Measurements from ENCODE around the gene ZNF546. TPM values are rescaled to one million over a fixed set of nuclear protein-coding genes. Genes with fewer than 3 reads are reported as not detected.
"Not testable (repeated sequence)": the region's sequence is repeated elsewhere in the genome, so short reads cannot be mapped to it uniquely, and the experiment has no call there.

ZNF546 gene
- polyA plus RNA-seq, 1 experiment = 2.4 TPM

DNA sequence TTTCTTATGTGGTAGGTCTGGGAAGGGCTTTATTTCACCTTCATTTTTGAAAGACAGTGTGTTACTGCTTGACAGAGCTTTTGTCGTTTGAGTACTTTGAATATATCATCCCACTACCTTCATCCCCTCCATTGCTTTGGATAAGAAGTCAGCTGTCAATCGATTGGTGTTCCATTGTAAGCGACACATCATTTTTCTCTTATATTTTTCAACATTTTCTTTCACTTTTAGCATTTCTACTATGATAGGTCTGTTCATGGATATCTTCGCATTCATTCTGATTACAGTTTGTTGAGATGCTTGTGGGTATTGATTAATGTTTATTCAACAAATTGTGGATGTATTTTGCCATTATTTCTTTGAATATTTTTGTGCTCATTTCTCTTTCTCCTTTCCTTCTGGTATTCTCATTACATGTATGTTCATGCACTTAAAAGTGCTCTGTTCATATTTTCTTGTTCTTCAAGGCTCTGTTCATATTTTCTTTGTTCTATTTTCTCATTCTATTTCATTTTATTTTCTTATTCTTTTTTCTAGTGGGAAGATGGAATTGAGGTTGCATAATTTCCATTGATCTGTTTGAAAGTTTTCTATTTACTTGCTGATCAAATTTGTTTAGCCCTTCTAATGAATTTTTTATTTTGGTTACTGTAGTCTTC, 29.2 kb downstream of the ZNF546 start:
- no peak for TF ChIP-seq CTCF (IDR thresholded peaks at IDR 0.05; ENCODE audit: low read depth, low read length)
- ChIA-PET POLR2A (no interaction called here), CTCF (no interaction called here)
- DNase-seq (ENCODE audit: low read depth, low spot score) = no peak
- H3K4me3 ChIP-seq (ENCODE audit: low read depth, low read length) = no peak overlapping the region
- no peaks in the 10 kb centered on the region for H3K27me3 ChIP-seq (ENCODE audit: control insufficient read depth, insufficient read depth, low read length)
- peaks cover 45% of the 10 kb centered on the region for H3K9me3 ChIP-seq (ENCODE audit: control insufficient read depth, insufficient read depth, low read length)
- no peak overlapping the region for H3K27ac ChIP-seq (ENCODE audit: low read depth, low read length)

GRCh38 chr19:40026597-40026970, 29.7 kb downstream of the ZNF546 start:
- DNase-seq (ENCODE audit: low read depth, low spot score) = no peak
- ChIA-PET POLR2A (no interaction called here), CTCF (no interaction called here)
- H3K9me3 ChIP-seq (ENCODE audit: control insufficient read depth, insufficient read depth, low read length) = peaks cover 50% of the 10 kb centered on the region
- no peak for TF ChIP-seq CTCF (IDR thresholded peaks at IDR 0.05; ENCODE audit: low read depth, low read length)
- H3K27ac ChIP-seq (ENCODE audit: low read depth, low read length) = no peak overlapping the region
- H3K4me3 ChIP-seq (ENCODE audit: low read depth, low read length) = no peak overlapping the region
- H3K27me3 ChIP-seq (ENCODE audit: control insufficient read depth, insufficient read depth, low read length) = no peaks in the 10 kb centered on the region

GRCh38 chr19:40033989-40034560, 37.2 kb downstream of the ZNF546 start:
- POLR2A ChIA-PET = no interaction called here
- Histone ChIP-seq H3K27me3 (ENCODE audit: control insufficient read depth, insufficient read depth, low read length) (no peaks in the 10 kb centered on the region), H3K9me3 (ENCODE audit: control insufficient read depth, insufficient read depth, low read length) (peaks cover 28% of the 10 kb centered on the region), H3K27ac (ENCODE audit: low read depth, low read length) (no peak overlapping the region), H3K4me3 (ENCODE audit: low read depth, low read length) (no peak overlapping the region)
- no peak for TF ChIP-seq CTCF (IDR thresholded peaks at IDR 0.05; ENCODE audit: low read depth, low read length)
- DNase-seq (ENCODE audit: low read depth, low spot score) = no peak
- CTCF ChIA-PET = no interaction called here

DNA sequence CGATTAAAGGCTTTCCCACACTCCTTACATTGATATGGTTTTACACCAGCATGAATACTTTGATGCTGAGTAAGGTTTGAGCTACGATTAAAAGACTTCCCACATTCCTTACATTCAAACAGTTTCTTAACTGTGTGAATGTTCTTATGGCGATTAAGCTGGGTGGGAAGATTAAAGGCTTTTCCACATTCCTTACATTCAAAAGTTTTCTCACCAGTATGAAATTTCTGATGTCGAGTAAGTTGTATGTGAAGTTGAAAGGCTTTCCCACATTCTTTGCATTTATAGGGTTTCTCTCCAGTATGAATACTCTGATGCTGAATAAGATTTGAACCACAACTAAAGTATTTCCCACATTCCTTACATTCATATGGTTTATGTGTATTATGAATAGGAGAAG, 39.1 kb downstream of the ZNF546 start:
- no peak overlapping the region for H3K4me3 ChIP-seq (ENCODE audit: low read depth, low read length)
- TF ChIP-seq CTCF (IDR thresholded peaks at IDR 0.05; ENCODE audit: low read depth, low read length) = no peak
- DNase-seq (ENCODE audit: low read depth, low spot score) = no peak
- CTCF ChIA-PET = no interaction called here
- H3K9me3 ChIP-seq (ENCODE audit: control insufficient read depth, insufficient read depth, low read length) = peaks cover 22% of the 10 kb centered on the region
- H3K27ac ChIP-seq (ENCODE audit: low read depth, low read length) = no peak overlapping the region
- no peaks in the 10 kb centered on the region for H3K27me3 ChIP-seq (ENCODE audit: control insufficient read depth, insufficient read depth, low read length)
- POLR2A ChIA-PET = no interaction called here

GRCh38 chr19:40038047-40038446, 41.2 kb downstream of the ZNF546 start:
- CTCF ChIA-PET; DNase-seq (ENCODE audit: low read depth, low spot score); POLR2A ChIA-PET; H3K4me3 ChIP-seq (ENCODE audit: low read depth, low read length); H3K27me3 ChIP-seq (ENCODE audit: control insufficient read depth, insufficient read depth, low read length); H3K27ac ChIP-seq (ENCODE audit: low read depth, low read length): not testable (repeated sequence)
- H3K9me3 ChIP-seq (ENCODE audit: control insufficient read depth, insufficient read depth, low read length) = peaks cover 12% of the 10 kb centered on the region

DNA sequence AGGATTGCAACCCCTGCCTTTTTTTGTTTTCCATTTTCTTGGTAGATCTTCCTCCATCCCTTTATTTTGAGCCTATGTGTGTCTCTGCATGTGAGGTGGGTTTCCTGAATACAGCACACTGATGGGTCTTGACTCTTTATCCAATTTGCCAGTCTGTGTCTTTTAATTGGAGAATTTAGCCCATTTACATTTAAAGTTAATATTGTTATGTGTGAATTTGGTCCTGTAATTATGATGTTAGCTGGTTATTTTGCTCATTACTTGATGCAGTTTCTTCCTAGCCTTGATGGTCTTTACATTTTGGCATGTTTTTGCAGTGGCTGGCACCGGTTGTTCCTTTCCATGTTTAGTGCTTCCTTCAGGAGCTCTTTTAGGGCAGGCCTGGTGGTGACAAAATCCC, 44.9 kb downstream of the ZNF546 start:
- H3K27ac ChIP-seq (ENCODE audit: low read depth, low read length); H3K27me3 ChIP-seq (ENCODE audit: control insufficient read depth, insufficient read depth, low read length); H3K4me3 ChIP-seq (ENCODE audit: low read depth, low read length); CTCF ChIA-PET; DNase-seq (ENCODE audit: low read depth, low spot score); POLR2A ChIA-PET: not testable (repeated sequence)
- peaks cover 23% of the 10 kb centered on the region for H3K9me3 ChIP-seq (ENCODE audit: control insufficient read depth, insufficient read depth, low read length)

Measured in AG04450 (cell line).